Kidney (tissue), 14 donors: Measurements from ENCODE around the gene ABCB6. TPM values are rescaled to one million over a fixed set of nuclear protein-coding genes. Genes with fewer than 3 reads are reported as not detected.

Experiments
- DNase-seq, 5 donors: peaks; one replicate each; pipeline ENCODE4 v3.0.0-alpha.2; 2013 to 2020
- FAIRE-seq: peaks from 2 replicates; lab custom pipeline; 2012; peaks lifted over from hg19 to GRCh38; lab: Jason Lieb, UNC
- H3K27ac ChIP-seq, 2 donors: one replicate each; pipeline ENCODE4 v1.7.0; 2013; ENCODE audit warnings: low read depth in 2 of 2, low read length in 2 of 2, inconsistent platforms in 1 of 2
- H3K27me3 ChIP-seq: one replicate; pipeline ENCODE4 v1.7.1; 2013; ENCODE audit warnings: low read length, inconsistent platforms; ENCODE audit not compliant: control insufficient read depth, insufficient read depth
- H3K36me3 ChIP-seq, 3 donors: one replicate each; pipeline versions ENCODE4 v1.7.0 to v1.7.1; 2013; ENCODE audit warnings: low read length in 3 of 3, control low read depth in 1 of 3, inconsistent platforms in 1 of 3; ENCODE audit not compliant: insufficient read depth in 3 of 3, control insufficient read depth in 2 of 3
- H3K4me1 ChIP-seq, 3 donors: one replicate each; pipeline versions ENCODE4 v1.7.0 to v1.7.1; 2013; ENCODE audit warnings: low read length in 3 of 3, inconsistent platforms in 1 of 3, low read depth in 1 of 3; ENCODE audit not compliant: control insufficient read depth in 2 of 3, insufficient read depth in 2 of 3
- H3K4me3 ChIP-seq, 3 donors: one replicate each; pipeline versions ENCODE4 v1.7.0 to v1.8.1; 2013; ENCODE audit warnings: low read length in 3 of 3, control low read depth in 1 of 3, inconsistent platforms in 1 of 3
- H3K9ac ChIP-seq, 3 donors: one replicate each; pipeline versions ENCODE4 v1.7.0 to v1.7.1; 2013; ENCODE audit warnings: low read length in 3 of 3, control low read depth in 1 of 3, inconsistent platforms in 1 of 3
- H3K9me3 ChIP-seq, 3 donors: one replicate each; pipeline versions ENCODE4 v1.7.0 to v1.7.1; 2013; ENCODE audit warnings: low read length in 3 of 3, control low read depth in 1 of 3, inconsistent platforms in 1 of 3; ENCODE audit not compliant: control insufficient read depth in 2 of 3, insufficient read depth in 1 of 3
- intact Hi-C: fragments of 100-400 bp; cut with DNase I; formaldehyde crosslinking; loops from one replicate; pipeline ENCODE4 v1.11.1; 2022
- polyA plus RNA-seq: library from polyadenylated mRNA; stranded (reverse); fragments of 350-450 nt; fragmentation: Illumina TruSeq; extraction: RNeasy Lipid Tissue Mini Kit (QIAGEN cat#74804); gene quantifications from one replicate; pipeline ENCODE4 v1.2.3, GENCODE V29; 2014; ENCODE audit warnings: low read depth, low replicate concordance; ENCODE audit not compliant: insufficient read depth
- total RNA-seq: library from RNA; stranded (reverse); fragmentation: NEBNext Ultra II Directional; extraction: Animal tissue kit (Norgen Biotek cat#: 25700); gene quantifications from one replicate; pipeline ENCODE4 v1.2.1, GENCODE V29; 2021
- TF ChIP-seq, protein P1 (sequence below): IDR thresholded peaks from 3 replicates; pipeline ENCODE4 v1.5.1; 2012; ENCODE audit warnings: mild to moderate bottlenecking, moderate library complexity, borderline replicate concordance; ENCODE audit not compliant: insufficient read depth; ENCODE audit errors: extremely low read depth
- donor health status: control.
- donor health status: control.
- donor health status: control.
- donor health status: control.
- donor health status: control.
- donor health status: DM: yes; HTN: yes; CAD: no.
- donor health status: Normal renal cell carcinoma (clear cell type).

The ABCB6 gene
- total and polyA plus RNA-seq, 2 donors from 2014 or later = 17.8 to 53.6 TPM

DNA sequence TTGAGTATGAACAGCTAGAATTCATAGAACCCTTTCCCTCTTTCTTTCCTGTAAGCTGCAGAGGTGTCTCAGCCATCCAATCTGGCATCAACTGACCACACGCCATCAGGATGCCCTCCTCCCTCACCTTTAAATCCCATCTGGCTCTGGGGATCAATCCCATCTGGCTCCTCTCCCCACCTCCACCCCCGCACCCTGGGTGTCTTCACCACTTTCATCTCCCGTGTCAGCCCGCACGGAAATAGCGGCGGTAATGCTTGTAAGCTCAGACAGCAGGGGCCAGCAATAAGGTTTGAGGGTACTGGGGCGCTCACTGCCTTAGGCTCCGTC is 33.8 kb upstream of the ABCB6 start:
- Histone ChIP-seq H3K4me1 (peaks cover 3 to 52% (median 42%) of the 10 kb centered on the region in 3 donors), H3K9me3 (no peaks in the 10 kb centered on the region), H3K9ac (peak overlapping the region in 2 of 3 donors; percentile 28 to 68), H3K4me3 (peak overlapping the region in 2 of 3 donors; percentile 81 to 93), H3K27me3 (peaks cover 15% of the 10 kb centered on the region), H3K36me3 (peaks cover 2 to 12% (median 3%) of the 10 kb centered on the region in 3 donors), H3K27ac (peak overlapping the region; percentile 81 to 85)
- DNase-seq = no peak
- no peak for FAIRE-seq
- intact Hi-C loops = no loop called here
- TF ChIP-seq, protein P1, sequence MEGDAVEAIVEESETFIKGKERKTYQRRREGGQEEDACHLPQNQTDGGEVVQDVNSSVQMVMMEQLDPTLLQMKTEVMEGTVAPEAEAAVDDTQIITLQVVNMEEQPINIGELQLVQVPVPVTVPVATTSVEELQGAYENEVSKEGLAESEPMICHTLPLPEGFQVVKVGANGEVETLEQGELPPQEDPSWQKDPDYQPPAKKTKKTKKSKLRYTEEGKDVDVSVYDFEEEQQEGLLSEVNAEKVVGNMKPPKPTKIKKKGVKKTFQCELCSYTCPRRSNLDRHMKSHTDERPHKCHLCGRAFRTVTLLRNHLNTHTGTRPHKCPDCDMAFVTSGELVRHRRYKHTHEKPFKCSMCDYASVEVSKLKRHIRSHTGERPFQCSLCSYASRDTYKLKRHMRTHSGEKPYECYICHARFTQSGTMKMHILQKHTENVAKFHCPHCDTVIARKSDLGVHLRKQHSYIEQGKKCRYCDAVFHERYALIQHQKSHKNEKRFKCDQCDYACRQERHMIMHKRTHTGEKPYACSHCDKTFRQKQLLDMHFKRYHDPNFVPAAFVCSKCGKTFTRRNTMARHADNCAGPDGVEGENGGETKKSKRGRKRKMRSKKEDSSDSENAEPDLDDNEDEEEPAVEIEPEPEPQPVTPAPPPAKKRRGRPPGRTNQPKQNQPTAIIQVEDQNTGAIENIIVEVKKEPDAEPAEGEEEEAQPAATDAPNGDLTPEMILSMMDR = no peak

DNA sequence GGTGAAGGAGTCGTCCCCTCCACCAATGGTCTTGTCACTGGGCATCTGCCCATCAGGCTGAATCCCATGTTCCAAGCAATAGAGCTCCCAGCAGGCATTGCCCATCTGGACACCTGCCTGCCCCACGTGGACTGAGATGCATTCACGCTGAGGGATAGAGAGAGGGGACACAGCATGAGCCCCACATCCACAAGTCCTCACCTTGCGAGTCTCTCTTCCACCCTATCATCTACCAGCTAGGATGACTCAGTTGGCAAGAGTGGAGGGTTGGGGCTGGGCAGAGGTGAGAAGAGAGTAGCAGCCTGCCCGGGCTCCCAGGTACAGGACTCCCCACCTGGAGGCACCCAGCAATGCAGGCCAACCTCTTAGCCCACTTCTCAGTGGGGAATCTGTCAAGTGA is 33.3 kb upstream of the ABCB6 start:
- FAIRE-seq = no peak
- Histone ChIP-seq H3K9me3 (no peaks in the 10 kb centered on the region), H3K27ac (peak overlapping the region; percentile 81 to 85), H3K9ac (peak overlapping the region in 1 of 3 donors; percentile 68), H3K4me3 (peak overlapping the region in 1 of 3 donors; percentile 93), H3K36me3 (peaks cover 2 to 12% (median 3%) of the 10 kb centered on the region in 3 donors), H3K4me1 (peaks cover 3 to 57% (median 46%) of the 10 kb centered on the region in 3 donors), H3K27me3 (peaks cover 15% of the 10 kb centered on the region)
- intact Hi-C loops = no loop called here
- TF ChIP-seq, protein P1 = no peak
- DNase-seq = peak in 1 of 5 donors; percentile 54

DNA sequence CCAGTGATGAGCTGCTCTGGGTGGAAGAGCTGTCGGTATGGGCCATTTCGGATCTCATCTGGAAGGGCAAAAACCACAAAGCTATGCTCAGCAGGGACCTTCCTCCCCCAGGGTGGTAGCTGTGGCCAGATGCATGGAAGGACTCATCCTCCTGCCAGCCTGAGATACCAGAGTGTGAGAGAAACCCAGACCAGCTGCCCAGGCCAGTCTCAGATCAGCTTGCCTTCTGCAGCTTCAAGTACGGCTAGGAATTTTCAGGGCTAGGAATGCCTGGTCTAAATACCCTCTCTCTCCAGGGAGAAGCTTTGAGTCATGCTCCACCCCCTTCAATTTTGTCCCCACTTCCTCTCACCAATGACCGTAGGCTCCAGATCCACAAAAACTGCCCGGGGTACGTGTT is 32.9 kb upstream of the ABCB6 start:
- Histone ChIP-seq H3K27ac (peak overlapping the region; percentile 81 to 85), H3K36me3 (peaks cover 2 to 12% (median 3%) of the 10 kb centered on the region in 3 donors), H3K4me1 (peaks cover 3 to 61% (median 47%) of the 10 kb centered on the region in 3 donors), H3K4me3 (peak overlapping the region in 2 of 3 donors; percentile 12 to 93), H3K27me3 (peaks cover 15% of the 10 kb centered on the region), H3K9ac (peak overlapping the region in 2 of 3 donors; percentile 13 to 68), H3K9me3 (no peaks in the 10 kb centered on the region)
- TF ChIP-seq, protein P1 = no peak
- intact Hi-C loops = no loop called here
- DNase-seq (peak in 1 of 5 donors; percentile 22), FAIRE-seq (no peak)
